AG04449 (cell line): Measurements from ENCODE around the gene FNBP1.
"Not testable (repeated sequence)": the region's sequence is repeated elsewhere in the genome, so short reads cannot be mapped to it uniquely, and the experiment has no call there.

Experiments
- CTCF ChIA-PET: fragments of 350-600 bp; formaldehyde crosslinking; extraction: SDS; loops from one replicate; lab custom pipeline; 2021; ENCODE audit warnings: antibody characterized with exemption; lab: Yijun Ruan, JAX
- POLR2A ChIA-PET: fragments of 400-600, 350-600 bp; formaldehyde crosslinking; extraction: SDS; loops from one replicate; lab custom pipeline; 2020; ENCODE audit warnings: antibody characterized with exemption, inconsistent platforms; lab: Yijun Ruan, JAX
- DNase-seq: peaks from one replicate; pipeline ENCODE4 v3.0.0-alpha.2; 2010; ENCODE audit warnings: low read depth, low spot score
- H3K4me3 ChIP-seq: 2 replicates; pipeline ENCODE4 v1.5.1; 2011; ENCODE audit warnings: low read depth, mild to moderate bottlenecking, control low read depth, low read length
- TF ChIP-seq, protein P1 (sequence below): IDR thresholded peaks from one replicate; pipeline ENCODE4 v1.5.1; 2011; ENCODE audit warnings: mild to moderate bottlenecking, moderate library complexity, low read length, control low read depth, inconsistent platforms; ENCODE audit not compliant: insufficient read depth; ENCODE audit errors: missing control alignments

FNBP1 gene

DNA sequence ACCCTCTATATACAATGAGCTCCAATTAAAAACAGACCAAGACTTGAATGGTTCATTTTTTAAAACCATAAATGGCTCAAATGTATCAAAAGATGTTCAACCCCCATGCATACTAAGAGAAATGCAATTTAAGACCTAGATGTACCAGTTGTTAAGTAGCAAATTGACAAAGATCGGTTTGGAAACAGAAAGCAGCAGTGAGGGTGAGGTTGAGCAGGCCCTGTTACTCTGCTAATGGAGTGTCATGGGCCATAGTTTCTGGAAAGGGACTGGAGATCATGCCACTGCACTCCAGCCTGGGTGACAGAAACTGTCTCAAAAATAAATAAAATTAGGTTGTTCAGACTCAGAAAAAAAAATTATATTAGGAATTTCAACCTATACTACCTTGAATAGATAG is 55.0 kb downstream of the FNBP1 start:
- CTCF ChIA-PET, result interaction anchor here (0.7 to 1.3 kb wide), 3 partner anchors 8 to 58 kb away, joined by 3 read pairs; no protein-coding TSS in a partner anchor
- POLR2A ChIA-PET, result no interaction called here
- TF ChIP-seq, protein P1, sequence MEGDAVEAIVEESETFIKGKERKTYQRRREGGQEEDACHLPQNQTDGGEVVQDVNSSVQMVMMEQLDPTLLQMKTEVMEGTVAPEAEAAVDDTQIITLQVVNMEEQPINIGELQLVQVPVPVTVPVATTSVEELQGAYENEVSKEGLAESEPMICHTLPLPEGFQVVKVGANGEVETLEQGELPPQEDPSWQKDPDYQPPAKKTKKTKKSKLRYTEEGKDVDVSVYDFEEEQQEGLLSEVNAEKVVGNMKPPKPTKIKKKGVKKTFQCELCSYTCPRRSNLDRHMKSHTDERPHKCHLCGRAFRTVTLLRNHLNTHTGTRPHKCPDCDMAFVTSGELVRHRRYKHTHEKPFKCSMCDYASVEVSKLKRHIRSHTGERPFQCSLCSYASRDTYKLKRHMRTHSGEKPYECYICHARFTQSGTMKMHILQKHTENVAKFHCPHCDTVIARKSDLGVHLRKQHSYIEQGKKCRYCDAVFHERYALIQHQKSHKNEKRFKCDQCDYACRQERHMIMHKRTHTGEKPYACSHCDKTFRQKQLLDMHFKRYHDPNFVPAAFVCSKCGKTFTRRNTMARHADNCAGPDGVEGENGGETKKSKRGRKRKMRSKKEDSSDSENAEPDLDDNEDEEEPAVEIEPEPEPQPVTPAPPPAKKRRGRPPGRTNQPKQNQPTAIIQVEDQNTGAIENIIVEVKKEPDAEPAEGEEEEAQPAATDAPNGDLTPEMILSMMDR, result no peak

DNA sequence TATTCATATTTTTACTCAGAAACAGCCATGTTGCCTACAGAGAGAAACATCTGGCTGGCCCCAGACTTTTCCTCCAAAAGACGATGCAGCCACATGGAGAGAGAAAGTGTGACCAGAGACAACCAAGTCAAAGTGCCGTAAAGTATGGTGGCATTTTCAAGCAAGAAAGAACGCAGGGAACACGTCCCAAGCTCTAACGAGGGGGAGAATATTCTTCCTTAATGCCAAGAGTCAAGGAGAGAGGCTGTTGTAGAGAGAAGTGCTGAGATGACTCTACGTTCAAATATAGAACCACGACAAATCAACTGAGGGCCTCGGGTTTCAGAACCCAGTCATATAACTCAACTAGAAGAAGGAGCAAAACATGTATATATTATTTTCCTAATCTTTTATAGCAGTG is 55.9 kb downstream of the FNBP1 start:
- CTCF ChIA-PET, result interaction anchor here (1.3 kb wide), 1 partner anchor 19 kb away, joined by 3 read pairs; no protein-coding TSS in a partner anchor
- DNase-seq, result no peak

More for the DNA sequence above, 55.0 kb downstream of the FNBP1 start:
- H3K4me3 ChIP-seq, result no peak overlapping the region
- DNase-seq, result no peak

GRCh38 chr9:129984589-129984988 is 58.4 kb downstream of the FNBP1 start:
- DNase-seq, CTCF ChIA-PET, H3K4me3 ChIP-seq, POLR2A ChIA-PET: not testable (repeated sequence)

More for the DNA sequence above, 55.9 kb downstream of the FNBP1 start:
- TF ChIP-seq, protein P1, result no peak
- POLR2A ChIA-PET, result no interaction called here
- no peak overlapping the region for H3K4me3 ChIP-seq

GRCh38 chr9:129983891-129984290 is 59.1 kb downstream of the FNBP1 start:
- H3K4me3 ChIP-seq, result no peak overlapping the region
- TF ChIP-seq, protein P1, result no peak
- ChIA-PET POLR2A (no interaction called here), CTCF (interaction anchor here (2.2 kb wide), 1 partner anchor 11 kb away, joined by 8 read pairs; no protein-coding TSS in a partner anchor)
- no peak for DNase-seq

DNA sequence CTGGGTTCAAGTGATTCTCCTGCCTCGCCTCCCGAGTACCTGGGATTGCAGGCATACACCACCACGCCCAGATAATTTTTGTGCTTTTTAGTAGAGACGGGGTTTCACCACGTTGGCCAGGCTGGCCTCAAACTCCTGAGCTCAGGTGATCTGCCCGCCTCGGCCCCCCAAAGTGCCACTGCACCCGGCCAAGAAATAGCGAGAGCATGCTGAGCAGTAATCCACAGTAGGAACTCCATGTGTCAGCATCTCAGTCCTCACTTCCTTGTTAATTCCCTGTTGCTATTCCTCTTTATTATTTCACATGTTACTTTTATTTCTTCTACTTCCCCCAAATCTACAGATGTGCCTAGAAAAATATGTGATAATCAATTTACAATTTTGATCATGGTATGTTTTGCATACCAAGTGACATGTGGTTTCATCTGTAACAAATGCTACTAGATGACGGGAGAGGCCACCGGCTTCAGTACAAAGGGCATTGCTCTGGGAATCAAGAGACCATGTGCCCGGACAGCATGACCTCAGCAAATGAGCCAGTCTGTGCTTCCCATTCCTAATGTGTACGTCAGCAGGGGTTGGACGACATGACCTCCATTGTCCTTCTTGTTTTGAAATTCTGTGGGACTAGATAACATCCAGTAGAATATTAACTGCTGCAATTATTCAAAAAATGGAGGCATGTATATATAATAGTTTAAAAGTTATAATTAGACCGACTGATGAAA is 61.6 kb downstream of the FNBP1 start:
- TF ChIP-seq, protein P1, result no peak
- no peak overlapping the region for H3K4me3 ChIP-seq
- no peak for DNase-seq
- CTCF ChIA-PET, result no interaction called here
- POLR2A ChIA-PET, result no interaction called here

DNA sequence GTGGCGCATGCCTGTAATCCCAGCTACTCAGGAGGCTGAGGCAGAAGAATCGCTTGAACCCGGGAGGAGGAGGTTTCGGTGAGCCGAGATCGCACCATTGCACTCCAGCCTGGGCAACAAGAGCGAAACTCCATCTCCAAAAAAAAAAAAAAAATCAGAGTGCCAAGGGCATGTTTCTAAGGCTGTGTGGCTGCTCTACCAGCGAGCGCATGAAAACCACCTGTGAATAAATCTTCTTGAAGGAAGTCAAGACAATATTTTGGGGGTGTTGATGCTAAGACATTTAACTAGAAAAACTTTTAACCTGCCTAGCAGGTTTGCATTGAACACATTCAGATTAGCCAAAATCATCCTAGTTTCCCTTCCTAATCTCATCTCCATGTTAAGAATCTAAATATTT is 62.8 kb downstream of the FNBP1 start:
- H3K4me3 ChIP-seq, CTCF ChIA-PET, DNase-seq, POLR2A ChIA-PET: not testable (repeated sequence)

- CTCF ChIA-PET, result no interaction called here
- H3K4me3 ChIP-seq, result no peak overlapping the region
These were observed 63.8 kb downstream of the FNBP1 start for GRCh38 chr9:129979071-129979745.

More at GRCh38 chr9:129979071-129979745, 63.8 kb downstream of the FNBP1 start:
- POLR2A ChIA-PET, result no interaction called here
- no peak for DNase-seq
- TF ChIP-seq, protein P1, result no peak
